GM04504 (cell line): ENCODE measurements around the gene CEP43.

Source experiments
- DNase-seq: peaks from one replicate; pipeline ENCODE4 v3.0.0-alpha.2; 2012; ENCODE audit warnings: low read depth

The CEP43 gene

DNA sequence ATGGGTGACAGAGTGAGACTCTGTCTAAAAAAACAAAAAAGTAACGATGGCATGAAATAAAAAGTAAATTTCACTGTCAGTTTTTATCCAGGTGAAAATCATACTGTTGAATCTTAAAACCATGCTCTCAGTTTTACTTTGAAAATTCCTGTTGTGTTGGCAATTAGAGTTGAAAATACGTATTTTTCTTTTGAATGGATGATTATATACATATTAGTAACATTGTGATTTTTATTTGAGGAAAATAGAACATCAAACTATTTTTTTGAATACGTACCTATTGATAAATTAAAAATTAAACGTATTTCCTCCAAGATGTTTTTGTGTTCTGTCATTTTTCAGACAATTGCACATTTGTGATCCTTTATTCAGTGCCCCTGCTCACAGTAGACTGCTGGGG is 14.7 kb downstream of the CEP43 start:
- DNase-seq, result no peak

DNA sequence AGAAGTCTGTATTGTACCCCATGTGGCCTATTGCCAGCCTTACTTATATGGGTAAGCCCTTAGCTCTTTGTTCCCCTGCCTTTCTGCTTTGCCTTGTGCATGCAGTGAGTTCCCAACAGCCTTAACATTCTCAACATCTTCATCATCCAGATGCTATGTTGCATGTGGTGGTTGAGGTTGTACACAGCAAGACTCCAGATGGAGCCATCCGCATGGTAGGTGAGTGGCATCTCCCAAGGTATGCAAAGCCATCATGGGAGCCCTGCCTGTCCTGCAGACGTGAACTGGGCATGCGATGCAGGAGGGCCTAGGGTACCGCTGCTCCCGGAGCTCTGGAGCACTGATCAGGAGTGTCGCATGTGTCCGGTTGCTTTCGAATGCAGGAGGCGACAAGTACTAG is 16.1 kb downstream of the CEP43 start:
- DNase-seq, result no peak

DNA sequence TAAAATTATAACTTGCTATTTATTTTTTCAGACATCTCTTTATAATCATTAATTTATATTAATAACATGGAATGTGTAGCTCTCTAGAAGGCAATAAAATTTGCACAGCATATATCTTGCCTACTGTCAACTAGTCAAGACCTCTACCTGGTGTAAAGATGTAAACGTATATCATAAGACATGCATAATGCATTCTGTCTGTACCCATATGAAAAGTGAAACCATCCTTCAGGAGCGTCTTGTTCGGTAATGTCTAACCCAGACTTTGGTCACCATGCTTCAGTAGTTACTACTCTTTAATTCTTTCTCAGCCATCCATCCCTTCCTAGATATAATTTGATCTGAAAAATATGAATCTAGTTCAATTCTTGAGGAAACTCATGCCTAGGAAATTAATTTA is 21.0 kb downstream of the CEP43 start:
- DNase-seq, result no peak

DNA sequence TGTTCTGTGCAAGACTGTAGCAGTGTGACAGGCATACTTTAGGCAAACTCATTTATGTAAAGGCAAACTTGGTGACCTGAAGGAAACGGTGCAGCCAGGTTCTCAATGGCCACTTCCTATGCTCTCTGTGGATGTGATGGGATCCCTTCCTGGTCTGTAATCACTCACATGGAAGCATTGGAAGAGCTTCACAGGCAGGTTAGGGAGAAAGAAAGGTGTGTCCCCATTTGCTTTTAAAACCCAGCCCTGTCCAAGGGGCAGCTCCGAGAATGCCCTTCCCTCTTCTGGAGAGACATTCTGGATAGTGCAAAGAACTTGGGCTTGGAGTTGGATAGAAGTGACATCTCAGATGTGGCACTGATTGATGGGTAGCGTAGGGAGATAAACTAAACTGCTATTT is 28.1 kb downstream of the CEP43 start:
- DNase-seq, result no peak

DNA sequence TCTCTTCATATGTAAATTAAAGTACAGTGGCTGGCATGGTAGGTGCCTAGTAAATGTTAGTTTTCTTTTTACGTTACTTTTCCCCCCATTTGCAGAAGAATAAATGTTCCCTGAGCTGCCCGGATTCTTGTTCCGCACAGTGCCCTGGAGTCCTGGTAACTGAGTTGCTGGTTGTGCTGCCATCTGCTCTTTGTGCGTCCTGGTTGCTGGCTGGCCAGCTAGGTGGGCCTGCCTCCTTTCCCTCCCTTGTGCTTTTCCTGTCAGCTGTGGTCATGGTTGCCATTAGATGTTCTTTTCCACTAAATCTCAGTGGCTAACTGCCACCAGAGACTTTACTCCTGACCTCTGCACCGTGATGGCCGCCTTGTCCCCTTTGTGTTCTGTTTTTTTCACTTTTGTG is 28.6 kb downstream of the CEP43 start:
- no peak for DNase-seq

DNA sequence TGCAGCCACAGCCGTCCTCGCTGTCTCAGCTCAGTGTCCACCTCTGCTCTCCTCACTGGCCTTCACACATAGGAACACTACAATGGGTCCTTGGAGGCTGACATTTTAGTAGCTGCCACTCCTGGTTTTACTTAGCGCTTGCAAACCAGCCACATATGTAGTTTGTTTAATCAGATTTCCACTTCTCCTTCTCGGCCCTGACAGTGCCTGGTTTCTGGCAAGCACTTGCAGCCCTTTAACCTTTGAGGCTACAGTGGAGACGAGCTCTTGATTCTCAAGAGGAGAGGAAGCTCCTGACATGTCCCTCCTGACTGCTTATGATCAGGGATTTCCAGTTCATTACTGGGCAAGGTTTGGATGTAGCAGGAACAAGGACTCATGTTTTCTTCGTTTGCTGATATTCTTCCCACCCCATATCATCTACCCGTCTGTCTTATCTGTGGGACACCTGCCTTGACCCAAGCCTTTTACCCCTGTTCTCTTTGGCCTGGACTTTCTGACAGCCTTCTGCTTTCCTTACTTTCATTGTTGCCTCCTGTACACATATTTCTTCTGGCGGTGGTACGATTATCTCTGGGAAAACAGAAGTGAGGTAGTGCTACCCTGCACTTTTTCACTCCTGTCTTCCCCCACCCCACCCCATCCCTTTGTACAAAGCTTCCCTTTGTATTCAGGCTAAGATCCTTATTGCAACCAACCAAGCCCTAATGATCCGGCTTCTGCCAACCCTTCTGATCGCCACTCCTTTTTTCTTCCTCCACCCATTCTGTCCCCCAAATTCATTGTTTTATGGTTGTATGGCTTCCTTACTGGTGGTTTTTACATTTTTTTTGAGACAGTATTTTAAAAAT is 31.2 kb downstream of the CEP43 start:
- no peak for DNase-seq

DNA sequence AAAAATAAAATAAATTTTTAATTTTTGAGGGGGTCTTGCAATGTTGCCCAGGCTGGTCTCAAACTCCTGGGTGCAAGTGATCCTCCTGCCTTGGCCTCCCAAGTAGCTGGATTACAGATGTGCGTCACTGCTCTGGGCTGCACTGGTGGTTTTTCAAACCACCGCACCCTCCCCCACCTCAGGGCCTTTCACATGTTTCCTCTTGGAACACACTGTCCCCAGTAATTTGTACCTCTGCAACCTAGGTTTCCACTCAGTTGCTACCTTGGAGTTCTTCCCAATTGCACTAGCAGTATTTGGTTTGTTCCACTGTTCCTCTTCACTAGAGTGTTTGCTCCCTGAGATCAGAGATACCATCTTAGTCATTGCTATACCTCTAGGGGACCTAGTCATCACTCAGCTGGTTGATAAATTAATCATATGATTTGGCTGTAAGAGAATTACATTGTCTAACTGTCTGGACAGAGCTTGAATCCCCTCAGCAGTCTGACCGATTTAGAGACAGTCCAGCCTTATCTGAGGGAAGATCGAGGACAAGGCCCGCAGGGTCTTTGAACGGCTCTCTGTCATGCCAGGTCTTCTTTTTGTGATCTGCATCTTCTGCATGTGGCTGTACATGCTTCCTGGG is 32.0 kb downstream of the CEP43 start:
- no peak for DNase-seq

DNA sequence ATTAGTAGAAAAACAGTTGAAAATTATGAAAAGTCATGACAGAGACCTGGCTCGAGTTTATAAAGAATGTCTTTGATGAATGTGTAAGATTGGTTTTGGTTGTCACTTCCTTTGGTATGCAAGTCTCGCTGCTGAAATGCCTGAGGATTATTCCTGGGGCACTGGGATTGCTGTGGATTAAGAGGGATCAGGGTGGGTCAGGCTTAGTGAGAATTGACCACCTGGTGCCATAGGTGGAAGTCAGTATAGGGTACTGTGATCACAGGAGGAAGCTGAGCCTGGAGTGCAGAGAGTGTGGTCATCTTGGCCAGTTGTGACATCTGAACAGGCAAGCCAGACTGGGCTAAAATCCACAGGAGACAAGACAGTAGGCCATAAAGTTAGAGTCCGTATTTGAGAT is 34.9 kb downstream of the CEP43 start:
- no peak for DNase-seq

DNA sequence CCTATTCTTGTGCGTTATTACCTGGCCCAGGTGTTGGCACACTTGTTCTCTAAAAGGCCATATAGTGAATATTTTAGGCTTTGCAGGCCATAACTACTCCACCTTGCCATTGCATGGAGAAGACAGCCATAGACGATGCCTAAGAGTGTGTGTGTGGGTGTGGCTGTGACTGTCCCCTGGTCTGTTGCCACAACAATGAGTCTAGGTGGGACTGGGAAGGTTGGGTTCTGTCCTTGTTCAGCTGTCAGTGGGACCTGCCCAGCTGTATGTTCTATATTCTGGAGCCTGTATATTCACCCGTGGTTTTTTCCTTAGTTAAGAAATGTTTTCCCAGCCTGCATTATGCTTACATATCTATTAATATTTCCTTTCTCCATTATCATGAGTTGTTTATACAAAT is 38.6 kb downstream of the CEP43 start:
- DNase-seq, result no peak

DNA sequence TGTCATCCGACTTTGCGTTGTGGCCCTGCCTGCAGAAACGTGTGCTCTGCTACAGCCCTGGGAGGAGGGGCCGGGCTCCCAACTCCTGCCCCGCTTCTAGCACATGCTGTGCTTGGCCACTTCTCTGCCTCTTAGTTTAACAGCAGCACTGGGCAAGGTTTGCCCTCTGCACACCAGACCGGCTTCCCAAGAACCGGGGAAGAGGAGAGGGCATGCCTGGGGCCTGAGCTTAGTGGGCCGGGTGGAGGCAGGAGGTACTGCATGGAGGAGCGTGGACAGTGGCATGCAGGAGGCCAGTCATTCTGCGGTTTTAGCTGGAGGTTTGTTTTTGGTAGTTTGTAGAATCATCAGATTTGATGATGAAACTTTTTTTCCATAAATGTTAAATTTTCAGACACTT is 45.5 kb downstream of the CEP43 start:
- no peak for DNase-seq

DNA sequence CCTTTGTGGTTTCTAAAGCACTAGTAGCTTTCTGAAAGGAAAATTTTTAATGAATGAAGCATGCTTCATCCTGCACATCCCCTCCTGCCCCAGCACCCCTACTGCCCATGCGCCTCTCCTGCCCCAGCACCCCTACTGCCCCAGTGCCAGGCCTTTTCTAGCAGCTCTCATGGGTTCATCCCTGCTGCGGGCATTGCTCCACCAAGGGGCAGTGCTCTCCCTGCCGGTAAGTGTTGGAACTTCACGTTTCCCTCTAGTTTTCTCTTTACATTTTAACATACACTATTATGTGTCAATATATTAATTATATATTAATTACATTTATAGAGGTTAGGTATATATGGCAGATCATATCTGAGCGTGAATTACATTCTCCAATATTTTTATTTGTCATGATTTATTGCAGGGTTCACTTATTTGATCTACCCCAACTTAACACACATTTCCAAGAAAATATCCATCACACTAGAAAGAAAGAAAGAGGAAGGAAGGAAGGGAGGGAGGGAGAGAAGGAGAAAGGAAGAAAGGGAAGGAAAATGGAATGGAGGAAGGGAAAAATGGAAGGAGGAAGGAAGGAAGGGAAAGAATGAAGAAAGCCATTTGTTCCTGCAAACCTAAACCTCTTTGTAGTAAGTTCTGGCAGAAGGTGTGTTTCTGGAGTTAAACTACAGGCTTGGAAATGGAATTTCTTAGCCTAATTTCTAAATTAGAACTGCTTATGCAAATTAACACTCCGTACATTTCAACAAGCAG is 46.8 kb downstream of the CEP43 start:
- no peak for DNase-seq

DNA sequence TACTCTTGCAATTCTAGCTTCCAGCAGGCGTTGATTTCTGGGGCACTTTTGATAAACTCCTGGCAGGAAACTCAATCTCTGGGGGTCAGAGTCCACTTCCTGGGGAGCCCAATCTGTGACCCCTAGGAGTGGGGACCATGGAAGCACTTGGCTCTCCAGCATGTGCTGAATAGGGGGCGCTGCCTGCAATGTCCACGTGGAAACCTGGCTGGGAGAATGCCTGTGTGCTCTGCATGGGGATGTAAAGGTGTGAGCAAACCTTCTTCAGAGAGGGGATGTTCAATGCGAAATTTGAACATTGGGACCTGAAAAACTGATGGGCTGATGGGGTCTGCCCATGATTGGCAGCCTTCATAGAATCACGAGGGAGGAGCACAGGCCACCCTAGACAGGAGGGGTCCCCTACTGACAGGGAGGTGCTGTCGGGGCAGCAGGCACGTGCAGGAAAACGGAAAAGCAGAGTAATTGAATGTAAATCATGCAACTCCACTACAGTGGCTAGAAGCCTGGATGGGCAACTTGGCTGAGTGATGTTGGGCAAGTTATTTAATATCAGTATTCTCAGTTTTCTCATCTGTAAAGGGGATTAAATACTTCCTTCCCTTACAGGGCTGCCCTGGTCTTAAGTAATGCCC is 47.8 kb downstream of the CEP43 start:
- no peak for DNase-seq

DNA sequence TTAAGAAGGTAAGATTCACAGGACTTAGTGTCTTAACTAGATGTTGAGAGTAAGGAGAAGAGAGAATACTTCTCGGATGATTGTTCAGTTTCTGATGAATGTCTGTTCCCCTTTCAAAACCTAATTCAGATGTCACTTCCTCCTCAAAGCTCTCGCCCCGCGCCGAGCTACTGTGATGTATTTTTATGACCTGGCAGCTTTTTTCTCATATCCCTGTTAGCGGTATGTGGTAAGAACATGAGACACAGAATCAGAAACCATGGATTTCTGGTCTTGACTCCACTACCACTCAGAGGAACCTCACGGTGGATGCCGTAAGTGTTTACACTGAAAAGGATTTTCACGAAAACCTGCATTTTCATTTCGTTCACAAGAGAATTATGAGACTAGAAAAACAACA is 48.4 kb downstream of the CEP43 start:
- DNase-seq, result no peak
